ENCODE measurements around the gene MAMDC2.

GRCh38 chr9:70135176-70135575, 91.5 kb downstream of the MAMDC2 start:
- no peak for TF ChIP-seq CTCF (IDR thresholded peaks at IDR 0.05)
- no peak for TF ChIP-seq POLR2A (IDR thresholded peaks at IDR 0.05)
- TF ChIP-seq EP300 (IDR thresholded peaks at IDR 0.05): no peak
- no peak for TF ChIP-seq POLR2AphosphoS5 (IDR thresholded peaks at IDR 0.05)

All from gastroesophageal sphincter (tissue), 3 donors.